HCEC 1CT (cell line): ENCODE measurements around the gene AKAP14.
"Not testable (repeated sequence)": the region's sequence is repeated elsewhere in the genome, so short reads cannot be mapped to it uniquely, and the experiment has no call there.

Experiments used
- DNase-seq: peaks from one replicate; pipeline ENCODE4 v3.0.0-alpha.2; 2017

AKAP14 gene

GRCh38 chrX:119935215-119935874, 39.7 kb downstream of the AKAP14 start:
- no peak for DNase-seq

GRCh38 chrX:119941336-119941735, 45.6 kb downstream of the AKAP14 start:
- DNase-seq, result no peak

DNA sequence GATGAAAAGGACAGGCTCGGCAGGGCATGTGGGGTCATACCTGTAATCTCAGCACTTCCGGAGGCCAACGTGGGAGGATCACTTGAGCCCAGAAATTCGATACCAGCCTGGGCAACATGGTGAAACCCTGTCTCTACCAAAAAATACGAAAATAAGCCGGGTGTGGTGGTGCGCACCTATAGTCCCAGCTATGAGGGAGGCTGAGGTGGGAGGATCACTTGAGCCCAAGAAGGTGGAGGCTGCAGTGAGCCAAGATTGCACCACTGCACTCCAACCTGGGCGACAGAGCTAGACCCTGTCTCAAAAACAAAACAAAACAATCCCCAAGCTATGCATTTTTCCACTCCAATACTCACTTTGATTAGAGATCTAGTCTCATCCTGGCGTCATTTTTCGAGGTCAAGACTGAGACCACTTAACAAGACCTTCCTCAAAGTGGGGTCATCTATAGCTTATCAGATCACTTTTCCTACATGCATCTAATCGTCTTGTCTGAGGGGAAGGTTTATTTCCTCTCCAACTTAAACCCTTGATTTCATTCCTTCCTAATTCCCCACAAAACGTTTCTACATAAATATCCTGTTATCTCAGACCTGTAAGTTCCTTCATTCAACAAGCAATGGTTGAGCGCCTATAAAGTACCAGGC, 46.6 kb downstream of the AKAP14 start:
- DNase-seq, result no peak

DNA sequence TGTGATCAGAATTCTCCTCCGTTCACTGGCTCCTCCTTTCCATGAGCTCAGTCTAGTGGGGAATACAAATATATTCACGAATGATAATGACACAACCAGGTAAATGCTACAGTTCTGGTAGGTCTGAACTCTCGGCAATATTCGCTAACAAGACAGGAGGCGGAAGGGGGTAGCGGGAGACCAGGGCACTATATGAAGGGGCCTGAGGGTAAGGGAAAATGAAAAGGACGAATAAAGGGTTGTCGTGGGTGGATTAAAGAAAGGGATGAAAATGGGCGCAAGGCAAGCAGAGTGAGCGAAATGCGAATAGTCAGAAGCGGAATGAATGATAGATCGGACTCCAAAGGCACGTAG, 47.1 kb downstream of the AKAP14 start:
- no peak for DNase-seq

GRCh38 chrX:119943185-119943988, 47.7 kb downstream of the AKAP14 start, which contains the start of gene NKAP:
Gene NKAP, minus strand, starts transcription at chrX:119943751. Its CDS starts 146 bp downstream, at chrX:119943605.
- peak; percentile 88 for DNase-seq

- no peak for DNase-seq
Observed at GRCh38 chrX:119945481-119945880, 49.8 kb downstream of the AKAP14 start.

GRCh38 chrX:119948381-119948780, 52.7 kb downstream of the AKAP14 start:
- no peak for DNase-seq

GRCh38 chrX:119954374-119954773, 58.7 kb downstream of the AKAP14 start:
- no peak for DNase-seq

GRCh38 chrX:119955807-119956570, 60.3 kb downstream of the AKAP14 start:
- not testable (repeated sequence) for DNase-seq

GRCh38 chrX:119960625-119961024, 64.9 kb downstream of the AKAP14 start:
- no peak for DNase-seq

GRCh38 chrX:119966837-119967236, 71.1 kb downstream of the AKAP14 start:
- not testable (repeated sequence) for DNase-seq
